MG63 (cell line): ENCODE data around the gene AGAP1. TPM values are rescaled to one million over a fixed set of nuclear protein-coding genes. Genes with fewer than 3 reads are reported as not detected.

Source experiments
- DNase-seq: peaks from one replicate; pipeline ENCODE4 v3.0.0-alpha.2; 2020
- H3K27me3 ChIP-seq: fragments of 250-450 bp; sonication (Bioruptor Pico); 2 replicates; pipeline ENCODE4 v1.5.1; 2020; ENCODE audit warnings: mild to moderate bottlenecking, moderate library complexity
- H3K36me3 ChIP-seq: fragments of 250-450 bp; sonication (Bioruptor Pico); 2 replicates; pipeline ENCODE4 v1.5.1; 2020; ENCODE audit warnings: mild to moderate bottlenecking, moderate library complexity
- H3K4me3 ChIP-seq: fragments of 250-450 bp; sonication (Bioruptor Pico); 2 replicates; pipeline ENCODE4 v1.5.1; 2020; ENCODE audit warnings: mild to moderate bottlenecking, moderate library complexity
- H3K9me3 ChIP-seq: fragments of 250-450 bp; sonication (Bioruptor Pico); 2 replicates; pipeline ENCODE4 v1.5.1; 2020; ENCODE audit warnings: mild to moderate bottlenecking, moderate library complexity
- total RNA-seq: library from RNA; depleted of rRNA; stranded (reverse); fragments of >200 nt; shearing (Covaris generic); gene quantifications from 2 replicates; pipeline ENCODE4 v1.2.3, GENCODE V29; 2014; ENCODE audit warnings: low replicate concordance

AGAP1 gene
- total RNA-seq, 1 experiment from 2014 or later: 8.8 TPM

DNA sequence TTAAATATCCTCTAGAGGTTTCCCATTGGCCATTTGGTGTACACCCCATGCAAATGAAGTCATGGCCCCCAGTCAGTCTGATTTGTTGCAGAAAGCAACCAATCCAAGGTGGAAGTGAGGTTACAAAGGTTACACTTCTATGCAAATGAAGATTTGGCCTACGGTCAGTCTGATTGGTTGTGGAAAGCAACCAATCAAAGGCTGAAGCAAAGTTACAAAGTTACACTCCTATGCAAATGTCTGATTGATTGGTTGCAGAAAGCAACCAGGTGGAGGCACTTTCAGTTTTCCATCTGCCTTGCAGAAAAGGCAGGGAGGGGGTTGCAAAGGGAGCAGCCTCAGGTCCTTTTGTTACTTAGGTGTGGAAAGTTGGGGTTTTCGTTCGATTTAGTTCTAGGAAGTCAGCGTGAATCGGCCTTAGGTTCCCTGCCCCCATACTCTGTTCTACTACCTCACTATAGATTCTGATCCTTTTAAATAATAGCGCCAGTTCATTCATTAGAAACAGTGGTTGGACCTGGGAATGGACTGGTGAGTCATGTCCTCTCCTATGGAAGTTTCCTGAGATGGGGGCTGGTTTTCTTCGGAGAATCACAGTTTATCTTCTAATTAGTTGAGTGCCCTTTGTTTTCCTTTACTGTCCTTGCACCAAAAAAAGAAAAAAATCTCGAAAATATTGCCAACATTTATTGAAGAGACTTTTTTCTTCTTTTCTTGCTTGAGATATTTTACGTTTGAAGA is 279.5 kb downstream of the AGAP1 start:
- no peak overlapping the region for H3K4me3 ChIP-seq
- H3K27me3 ChIP-seq: no peaks in the 10 kb centered on the region
- H3K36me3 ChIP-seq: no peaks in the 10 kb centered on the region
- no peaks in the 10 kb centered on the region for H3K9me3 ChIP-seq
- DNase-seq: no peak

DNA sequence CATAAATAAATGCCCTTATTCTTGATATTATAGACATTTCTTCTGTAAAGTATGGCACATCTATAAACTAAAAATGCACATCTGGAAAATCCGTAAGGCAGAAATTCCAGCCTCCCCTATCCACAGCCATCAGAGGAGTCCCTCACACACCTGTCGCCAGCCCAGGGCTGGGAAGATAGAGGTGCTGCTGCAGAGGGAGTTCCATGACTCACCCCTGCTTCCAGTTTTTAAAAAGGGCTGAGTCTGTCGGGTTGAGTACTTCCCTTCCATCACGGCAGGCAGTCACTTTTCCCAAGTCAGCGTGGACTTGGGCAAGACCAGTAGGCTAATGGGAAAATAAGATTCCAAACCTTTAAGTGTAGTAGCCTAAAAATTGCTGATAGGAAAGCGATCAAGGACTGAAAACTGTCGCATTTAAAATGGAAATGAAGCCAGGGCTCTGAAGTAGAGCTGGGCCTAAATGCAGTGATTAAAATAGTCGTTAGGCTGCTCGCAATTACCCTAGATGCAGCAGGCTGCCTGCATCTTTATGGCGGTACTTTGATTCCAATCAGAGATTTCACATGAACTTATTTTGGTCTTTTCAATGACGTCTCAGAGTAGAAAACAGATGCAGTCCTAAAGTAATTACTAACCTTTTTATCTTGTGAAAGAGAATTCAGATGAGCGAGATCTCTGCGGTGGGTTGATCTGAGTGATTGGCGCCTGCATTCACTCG is 280.5 kb downstream of the AGAP1 start:
- Histone ChIP-seq H3K9me3 (no peaks in the 10 kb centered on the region), H3K4me3 (no peak overlapping the region), H3K36me3 (no peaks in the 10 kb centered on the region), H3K27me3 (no peaks in the 10 kb centered on the region)
- no peak for DNase-seq

DNA sequence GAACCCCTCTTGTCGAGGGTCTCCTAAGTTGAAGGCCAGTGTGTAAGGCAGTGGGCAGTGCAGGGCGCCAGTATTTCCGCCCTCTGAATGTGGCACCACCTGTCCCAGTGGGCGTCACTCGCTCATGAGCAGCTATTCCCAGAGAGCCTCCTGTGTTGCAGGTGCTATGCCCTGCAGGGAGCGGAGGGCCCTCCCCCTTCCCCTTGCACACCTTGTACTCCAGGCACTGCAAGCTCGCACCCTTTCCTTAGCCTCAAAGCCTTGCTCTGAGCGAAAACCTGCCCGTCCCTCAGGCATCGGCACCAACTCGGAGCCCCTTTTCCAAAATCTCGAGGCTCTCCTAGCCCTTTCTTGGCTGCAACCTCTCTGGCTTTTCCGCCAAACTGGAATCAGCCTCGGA is 282.7 kb downstream of the AGAP1 start:
- no peak overlapping the region for H3K4me3 ChIP-seq
- H3K9me3 ChIP-seq: no peaks in the 10 kb centered on the region
- no peak for DNase-seq
- H3K27me3 ChIP-seq: no peaks in the 10 kb centered on the region
- no peaks in the 10 kb centered on the region for H3K36me3 ChIP-seq

DNA sequence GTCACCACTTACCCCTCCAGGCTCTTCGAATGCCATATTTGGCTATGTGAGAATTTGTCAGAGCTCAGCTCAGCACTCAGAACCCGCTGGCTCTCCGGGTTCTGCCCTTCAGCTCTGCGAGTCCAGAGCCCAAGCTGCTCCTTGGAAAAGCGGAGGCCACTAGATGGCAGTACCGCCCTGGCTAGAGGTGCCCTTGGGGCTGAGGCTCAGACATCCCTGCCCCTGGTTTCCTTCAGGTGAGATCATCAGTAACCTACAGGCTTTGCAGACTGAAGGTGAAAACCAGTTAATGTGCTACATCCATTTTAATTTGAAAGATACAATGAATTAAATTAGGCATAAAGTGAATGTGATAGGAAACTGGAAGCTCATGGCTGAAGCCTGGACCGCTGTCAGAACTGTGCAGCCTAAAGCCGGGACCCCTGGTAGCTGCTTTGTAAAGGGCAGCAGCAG is 285.6 kb downstream of the AGAP1 start:
- Histone ChIP-seq H3K27me3 (no peaks in the 10 kb centered on the region), H3K4me3 (no peak overlapping the region), H3K36me3 (no peaks in the 10 kb centered on the region), H3K9me3 (no peaks in the 10 kb centered on the region)
- peak; percentile 66 for DNase-seq

DNA sequence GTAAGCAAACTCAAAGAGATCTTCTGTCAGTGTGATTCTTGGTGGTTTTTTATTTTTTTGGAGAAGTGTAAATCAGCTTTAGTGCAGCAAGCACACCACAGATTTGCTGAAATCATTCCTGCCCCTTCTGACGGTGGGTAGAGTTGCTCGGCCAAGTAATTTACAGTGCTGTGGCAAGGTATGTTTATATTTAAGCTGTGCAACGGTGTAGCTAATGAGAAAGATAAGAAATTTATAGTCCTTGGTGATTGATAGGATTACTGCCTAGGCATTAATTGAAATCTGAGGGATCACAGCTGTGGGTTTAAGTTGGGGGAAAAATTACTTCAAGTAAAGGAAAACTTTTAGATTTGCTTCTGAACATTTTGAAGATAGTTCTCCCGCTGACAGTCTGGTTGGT is 286.6 kb downstream of the AGAP1 start:
- H3K9me3 ChIP-seq: no peaks in the 10 kb centered on the region
- no peaks in the 10 kb centered on the region for H3K27me3 ChIP-seq
- no peak for DNase-seq
- H3K4me3 ChIP-seq: no peak overlapping the region
- H3K36me3 ChIP-seq: no peaks in the 10 kb centered on the region

DNA sequence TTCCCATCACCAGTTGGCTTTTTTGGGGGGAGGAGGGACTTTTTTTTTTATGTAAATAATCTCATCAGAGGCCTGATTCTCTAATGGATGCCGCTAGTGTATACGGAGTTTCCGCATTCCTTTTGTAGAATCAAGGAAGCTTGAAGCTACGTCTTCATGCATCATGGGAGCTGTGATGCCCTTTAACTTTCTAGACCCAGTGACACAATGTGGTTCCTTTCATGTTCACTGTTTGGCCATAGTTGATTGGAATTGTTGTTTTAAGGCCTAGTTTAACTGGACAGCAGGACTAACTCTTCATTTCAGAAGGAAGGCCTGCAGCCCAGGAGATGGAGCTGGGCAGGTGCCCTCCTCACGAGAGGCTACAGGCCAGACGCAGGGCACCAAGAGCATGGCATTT is 287.9 kb downstream of the AGAP1 start:
- no peak overlapping the region for H3K4me3 ChIP-seq
- H3K27me3 ChIP-seq: no peaks in the 10 kb centered on the region
- no peak for DNase-seq
- no peaks in the 10 kb centered on the region for H3K36me3 ChIP-seq
- no peaks in the 10 kb centered on the region for H3K9me3 ChIP-seq

DNA sequence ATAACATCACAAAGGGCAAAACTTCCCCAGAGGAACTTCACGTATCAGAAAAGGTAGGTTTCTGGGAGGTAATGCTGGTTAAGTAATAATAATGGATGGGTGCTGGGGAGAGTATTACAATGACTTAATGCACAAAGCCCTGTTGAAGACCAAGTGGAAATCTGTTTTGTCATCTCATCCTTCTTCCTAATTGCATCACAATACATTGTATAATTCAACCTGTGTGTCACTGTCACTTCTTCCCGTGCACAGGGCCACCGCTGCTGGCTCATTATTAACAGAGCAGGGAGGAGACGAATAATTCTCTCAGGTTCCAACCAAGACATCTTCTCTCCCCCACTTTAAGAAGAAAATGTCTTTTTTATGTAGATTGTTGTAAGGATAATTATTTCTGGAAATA is 290.9 kb downstream of the AGAP1 start:
- no peak overlapping the region for H3K4me3 ChIP-seq
- no peaks in the 10 kb centered on the region for H3K27me3 ChIP-seq
- no peaks in the 10 kb centered on the region for H3K9me3 ChIP-seq
- no peaks in the 10 kb centered on the region for H3K36me3 ChIP-seq
- DNase-seq: no peak

DNA sequence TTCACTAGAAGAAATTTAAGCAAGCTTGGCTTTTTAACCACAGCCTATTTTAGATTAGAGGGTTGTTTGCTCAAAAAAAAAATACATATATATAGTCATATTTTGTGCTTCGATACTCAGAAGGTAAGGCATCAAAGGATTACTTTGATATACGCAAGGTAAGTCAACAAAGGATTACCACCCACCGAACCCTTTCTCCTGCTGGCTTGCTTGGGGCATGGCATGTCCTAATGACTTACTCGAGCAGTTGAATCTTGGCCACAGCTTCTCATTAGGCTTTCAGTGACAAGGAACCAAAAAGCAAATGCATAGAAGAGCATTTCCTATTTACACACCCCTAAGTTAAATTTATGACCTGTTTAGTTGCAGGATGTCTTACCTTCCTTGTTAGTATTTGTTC is 295.7 kb downstream of the AGAP1 start:
- no peaks in the 10 kb centered on the region for H3K36me3 ChIP-seq
- H3K9me3 ChIP-seq: no peaks in the 10 kb centered on the region
- H3K4me3 ChIP-seq: no peak overlapping the region

DNA sequence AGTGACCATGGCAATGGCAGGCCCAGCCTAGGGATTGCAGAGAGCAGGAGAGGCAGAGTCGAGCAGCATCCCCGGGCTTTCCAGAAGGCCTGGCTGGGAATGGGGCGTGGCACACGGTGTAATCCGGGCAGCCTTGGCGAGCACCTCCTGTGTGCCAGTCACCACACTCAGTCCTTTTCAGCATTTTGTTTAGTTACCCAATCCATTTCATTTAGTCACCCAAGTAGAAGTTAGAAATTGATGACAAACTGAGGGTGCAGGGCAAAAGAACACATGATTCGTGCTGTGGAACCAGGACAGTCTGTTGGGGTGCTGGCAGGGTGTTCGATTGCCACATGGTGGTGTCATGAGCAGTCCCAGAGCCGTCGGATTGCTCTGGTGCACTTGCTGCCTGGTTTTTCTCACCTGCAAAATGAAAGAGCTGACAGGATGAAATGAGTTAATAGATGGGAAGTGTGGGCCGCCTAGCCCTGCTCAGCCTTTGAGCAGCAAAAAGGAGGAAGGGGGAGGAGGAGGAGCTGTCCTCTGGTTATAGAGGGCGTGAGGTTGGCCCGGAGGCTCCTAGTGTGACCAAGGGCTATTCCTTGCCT is 299.4 kb downstream of the AGAP1 start:
- Histone ChIP-seq H3K9me3 (no peaks in the 10 kb centered on the region), H3K36me3 (no peaks in the 10 kb centered on the region), H3K27me3 (no peaks in the 10 kb centered on the region), H3K4me3 (no peak overlapping the region)
- DNase-seq: peak; percentile 56

More for the DNA sequence above, 295.7 kb downstream of the AGAP1 start:
- DNase-seq: no peak
- H3K27me3 ChIP-seq: no peaks in the 10 kb centered on the region

DNA sequence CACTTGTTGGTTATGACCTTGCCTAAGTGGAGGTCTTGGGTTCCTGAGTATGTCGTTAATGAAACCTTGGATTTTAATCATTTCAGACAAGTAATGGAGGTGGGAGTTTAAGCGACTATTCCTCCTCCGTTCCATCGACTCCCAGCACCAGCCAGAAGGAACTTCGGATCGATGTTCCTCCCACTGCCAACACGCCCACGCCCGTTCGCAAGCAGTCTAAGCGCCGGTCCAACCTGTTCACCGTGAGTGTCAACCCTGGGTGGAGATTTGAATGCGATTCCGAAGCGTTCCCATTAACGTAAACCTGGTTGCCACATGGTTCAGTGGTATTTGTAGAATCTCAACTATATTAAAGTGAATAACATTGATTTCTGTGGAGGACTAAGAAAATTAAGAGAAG is 305.4 kb downstream of the AGAP1 start:
- Histone ChIP-seq H3K27me3 (no peaks in the 10 kb centered on the region), H3K36me3 (peaks cover 3% of the 10 kb centered on the region; the same call in 1 of the 2 replicates), H3K4me3 (no peak overlapping the region), H3K9me3 (no peaks in the 10 kb centered on the region)
- DNase-seq: no peak

DNA sequence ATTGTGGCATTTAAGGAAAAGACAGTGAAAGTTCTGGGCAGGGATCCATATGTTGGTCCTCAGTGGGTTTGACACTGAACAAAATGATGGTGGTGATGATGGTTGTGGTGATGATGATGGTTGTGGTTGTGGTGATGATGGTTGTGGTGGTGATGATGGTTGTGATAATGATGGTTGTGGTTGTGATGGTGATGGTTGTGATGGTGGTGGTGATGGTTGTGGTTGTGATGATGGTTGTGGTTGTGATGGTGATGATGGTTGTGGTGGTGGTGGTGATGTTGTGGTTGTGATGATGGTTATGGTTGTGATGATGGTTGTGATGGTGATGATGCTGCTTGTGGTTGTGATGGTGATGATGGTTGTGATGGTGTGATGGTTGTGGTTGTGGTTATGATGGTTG is 308.7 kb downstream of the AGAP1 start:
- Histone ChIP-seq H3K9me3 (no peaks in the 10 kb centered on the region), H3K27me3 (no peaks in the 10 kb centered on the region), H3K36me3 (peaks cover 3% of the 10 kb centered on the region), H3K4me3 (no peak overlapping the region)
- no peak for DNase-seq

DNA sequence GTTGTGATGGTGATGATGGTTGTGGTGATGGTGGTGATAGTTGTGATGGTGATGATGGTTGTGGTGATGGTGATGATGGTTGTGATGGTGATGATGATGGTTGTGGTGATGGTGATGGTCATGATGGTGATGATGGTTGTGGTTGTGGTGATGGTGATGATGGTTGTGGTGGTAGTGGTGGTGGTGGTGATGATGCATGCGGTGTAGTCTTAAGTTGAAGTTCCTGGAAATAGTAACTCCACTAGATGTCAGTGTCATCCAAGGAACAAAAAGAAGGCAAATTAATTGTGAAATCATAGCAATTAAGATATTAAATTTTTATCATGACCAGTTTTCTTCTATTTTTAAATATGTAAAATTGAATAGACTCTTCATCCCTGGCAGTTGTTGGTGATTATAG is 309.2 kb downstream of the AGAP1 start:
- Histone ChIP-seq H3K36me3 (peaks cover 3% of the 10 kb centered on the region), H3K4me3 (no peak overlapping the region), H3K27me3 (no peaks in the 10 kb centered on the region), H3K9me3 (no peaks in the 10 kb centered on the region)
- DNase-seq: no peak

DNA sequence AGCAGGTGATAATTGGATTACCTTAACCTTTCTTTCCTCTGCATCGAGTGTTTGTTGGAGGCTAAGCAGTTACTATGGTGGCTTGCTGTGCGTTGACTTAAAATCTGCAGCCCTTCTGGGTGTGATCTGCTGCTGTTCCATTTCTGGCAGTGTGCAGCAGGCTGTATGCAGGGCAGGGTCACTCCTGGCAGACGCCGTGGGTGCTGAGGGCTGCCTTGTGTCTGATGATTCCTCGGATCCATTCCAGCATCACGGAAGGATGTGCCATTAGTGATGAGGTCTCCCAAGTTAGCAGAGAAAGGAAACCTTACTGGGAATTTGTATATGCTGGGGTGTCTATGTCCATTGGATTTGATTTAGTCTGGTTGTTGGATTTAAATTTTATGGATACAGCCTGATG is 310.8 kb downstream of the AGAP1 start:
- no peak for DNase-seq
- Histone ChIP-seq H3K4me3 (no peak overlapping the region), H3K36me3 (peaks cover 3% of the 10 kb centered on the region), H3K27me3 (no peaks in the 10 kb centered on the region), H3K9me3 (no peaks in the 10 kb centered on the region)

DNA sequence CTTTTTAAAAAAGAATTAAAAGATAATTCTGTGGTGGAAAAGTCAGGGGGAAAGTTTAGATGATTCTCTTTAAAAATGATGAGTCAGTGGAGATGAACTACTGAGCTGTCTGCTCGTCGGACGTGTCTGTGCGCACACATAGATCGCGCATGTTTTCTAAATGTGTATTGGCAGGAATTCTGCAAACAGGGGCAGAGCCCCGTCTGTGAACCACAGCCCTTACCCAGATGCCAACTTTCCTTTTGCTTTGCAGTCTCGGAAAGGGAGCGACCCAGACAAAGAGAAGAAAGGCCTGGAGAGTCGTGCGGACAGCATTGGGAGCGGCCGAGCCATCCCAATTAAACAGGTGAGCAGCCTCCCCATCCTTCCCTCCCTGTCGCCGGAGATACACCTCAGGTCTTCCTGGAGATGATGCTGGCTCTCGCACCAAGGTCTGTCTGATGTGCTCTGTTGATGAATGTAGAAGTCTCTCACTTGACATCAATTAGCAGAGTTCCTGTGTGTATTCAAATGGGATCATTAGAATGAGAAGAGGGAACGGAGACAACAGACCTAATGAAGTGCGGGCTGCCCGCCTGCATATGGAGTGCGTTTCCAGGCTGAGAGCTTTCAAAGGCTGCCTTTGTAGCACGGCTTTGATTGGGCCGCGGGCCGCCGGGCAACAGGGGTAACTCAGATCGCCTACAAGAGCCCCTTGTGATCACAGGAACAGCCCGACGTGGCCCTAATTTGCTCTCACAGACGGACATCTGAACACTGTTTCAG is 313.3 kb downstream of the AGAP1 start:
- H3K4me3 ChIP-seq: no peak overlapping the region
- no peak for DNase-seq
- no peaks in the 10 kb centered on the region; the same call in 1 of the 2 replicates for H3K36me3 ChIP-seq
- H3K9me3 ChIP-seq: no peaks in the 10 kb centered on the region
- H3K27me3 ChIP-seq: no peaks in the 10 kb centered on the region

DNA sequence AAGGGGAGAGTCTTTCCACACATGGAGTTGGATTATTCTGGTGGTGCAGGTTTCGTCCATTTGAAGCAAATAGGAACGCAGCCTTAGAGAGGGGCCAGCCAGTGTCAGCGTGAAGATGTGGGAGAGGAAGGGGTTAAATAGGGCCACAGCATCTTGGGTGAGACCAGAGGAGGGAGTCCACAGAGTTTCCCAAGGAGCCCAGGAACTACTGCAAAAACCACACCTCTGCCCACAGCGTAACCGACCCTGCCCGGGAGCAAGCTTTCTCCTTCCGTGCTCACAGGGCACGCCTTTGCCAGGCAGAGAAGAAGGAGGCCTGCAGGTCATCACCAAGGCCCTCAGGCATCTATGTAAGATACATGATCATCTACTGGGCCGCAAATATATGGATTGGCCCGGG is 314.5 kb downstream of the AGAP1 start:
- no peak overlapping the region for H3K4me3 ChIP-seq
- no peaks in the 10 kb centered on the region for H3K27me3 ChIP-seq
- H3K9me3 ChIP-seq: no peaks in the 10 kb centered on the region
- H3K36me3 ChIP-seq: no peaks in the 10 kb centered on the region; the same call in 1 of the 2 replicates
- DNase-seq: no peak

DNA sequence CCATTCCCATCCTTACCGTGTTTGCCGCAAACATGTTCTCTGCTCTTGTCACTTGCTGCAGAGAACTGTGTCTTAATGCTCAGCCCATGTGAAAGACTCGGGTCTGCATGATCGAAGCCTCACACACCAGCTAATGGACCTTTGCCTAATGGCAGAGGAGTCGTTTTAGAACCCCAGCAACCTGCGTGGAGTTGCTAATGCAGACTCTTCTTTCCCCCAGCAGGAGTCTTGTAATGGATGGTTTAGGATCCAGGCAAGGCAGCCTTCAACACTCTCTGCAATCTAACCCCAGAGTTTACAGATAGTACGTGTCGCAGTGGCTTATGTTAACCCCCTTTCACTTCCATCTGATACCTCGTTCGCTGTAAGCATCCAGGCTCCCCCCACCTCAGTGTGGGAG is 316.4 kb downstream of the AGAP1 start:
- no peak for DNase-seq
- Histone ChIP-seq H3K9me3 (no peaks in the 10 kb centered on the region), H3K27me3 (no peaks in the 10 kb centered on the region), H3K4me3 (no peak overlapping the region), H3K36me3 (no peaks in the 10 kb centered on the region; the same call in 1 of the 2 replicates)

DNA sequence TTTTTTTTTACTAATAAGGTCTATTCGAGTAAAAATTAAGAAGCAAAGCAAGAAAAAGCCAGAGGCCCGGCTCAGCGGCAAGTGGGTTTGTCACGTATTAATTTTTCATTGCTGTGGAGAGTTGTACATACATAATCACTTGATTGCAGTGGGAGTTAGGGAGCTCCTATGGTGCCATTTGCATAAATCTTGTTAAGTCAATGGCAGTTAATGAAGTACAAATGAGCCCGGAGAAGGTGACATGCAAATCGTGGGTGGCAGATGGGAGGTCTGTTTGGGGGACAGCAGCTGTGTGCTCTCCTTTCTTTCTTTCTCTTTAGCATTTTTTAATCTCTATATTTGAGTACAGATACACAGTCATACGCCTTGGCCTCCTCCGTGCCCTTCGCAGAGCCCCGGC is 317.0 kb downstream of the AGAP1 start:
- Histone ChIP-seq H3K4me3 (no peak overlapping the region), H3K36me3 (no peaks in the 10 kb centered on the region; the same call in 1 of the 2 replicates), H3K27me3 (no peaks in the 10 kb centered on the region), H3K9me3 (no peaks in the 10 kb centered on the region)
- DNase-seq: no peak
